ENCODE measurements around the gene GDF10.

DNA sequence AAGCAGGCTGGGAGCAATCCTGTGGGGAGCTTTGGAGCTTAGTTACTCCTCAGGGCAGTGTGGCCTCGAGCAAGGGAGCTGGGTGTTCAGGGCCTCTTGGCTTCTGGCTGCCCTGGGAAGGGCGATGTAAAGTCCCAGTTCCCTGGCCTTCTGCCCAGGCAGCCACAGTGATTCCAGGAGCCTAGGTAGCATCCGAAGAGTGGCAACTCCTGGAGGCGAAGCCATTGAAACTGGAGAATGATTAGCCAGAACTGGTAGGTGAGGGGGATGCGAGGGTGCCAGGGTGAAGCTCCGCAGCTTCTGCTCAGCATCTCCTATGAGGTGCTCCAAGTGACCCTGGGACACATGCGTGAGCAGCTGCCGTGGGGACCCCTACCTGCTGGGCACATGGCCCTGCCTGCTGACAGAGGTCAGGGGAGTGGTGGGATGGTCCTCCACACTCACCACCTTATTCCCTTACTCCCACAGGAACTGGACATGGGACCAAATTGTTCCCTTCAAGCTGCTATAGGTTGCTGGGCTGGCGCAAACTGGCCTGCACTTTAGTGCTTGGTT lies 14.5 kb downstream of the GDF10 start:
- no peak for TF ChIP-seq POLR2A (IDR thresholded peaks at IDR 0.05)
- TF ChIP-seq, protein P1, sequence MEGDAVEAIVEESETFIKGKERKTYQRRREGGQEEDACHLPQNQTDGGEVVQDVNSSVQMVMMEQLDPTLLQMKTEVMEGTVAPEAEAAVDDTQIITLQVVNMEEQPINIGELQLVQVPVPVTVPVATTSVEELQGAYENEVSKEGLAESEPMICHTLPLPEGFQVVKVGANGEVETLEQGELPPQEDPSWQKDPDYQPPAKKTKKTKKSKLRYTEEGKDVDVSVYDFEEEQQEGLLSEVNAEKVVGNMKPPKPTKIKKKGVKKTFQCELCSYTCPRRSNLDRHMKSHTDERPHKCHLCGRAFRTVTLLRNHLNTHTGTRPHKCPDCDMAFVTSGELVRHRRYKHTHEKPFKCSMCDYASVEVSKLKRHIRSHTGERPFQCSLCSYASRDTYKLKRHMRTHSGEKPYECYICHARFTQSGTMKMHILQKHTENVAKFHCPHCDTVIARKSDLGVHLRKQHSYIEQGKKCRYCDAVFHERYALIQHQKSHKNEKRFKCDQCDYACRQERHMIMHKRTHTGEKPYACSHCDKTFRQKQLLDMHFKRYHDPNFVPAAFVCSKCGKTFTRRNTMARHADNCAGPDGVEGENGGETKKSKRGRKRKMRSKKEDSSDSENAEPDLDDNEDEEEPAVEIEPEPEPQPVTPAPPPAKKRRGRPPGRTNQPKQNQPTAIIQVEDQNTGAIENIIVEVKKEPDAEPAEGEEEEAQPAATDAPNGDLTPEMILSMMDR (IDR thresholded peaks at IDR 0.05) = no peak
